Fibroblast of mammary gland (primary cell): Measurements from ENCODE around the gene PIAS1.

Experiments used
- DNase-seq: peaks from one replicate; pipeline ENCODE4 v3.0.0-alpha.2; 2010; ENCODE audit warnings: low read depth
- H3K4me3 ChIP-seq: 2 replicates; pipeline ENCODE4 v1.5.1; 2011; ENCODE audit warnings: low read depth, mild to moderate bottlenecking, low read length, moderate library complexity; ENCODE audit not compliant: control insufficient read depth
- TF ChIP-seq, protein P1 (sequence below): conservative IDR thresholded peaks from 2 replicates; pipeline ENCODE4 v1.5.1; 2011; ENCODE audit warnings: low read depth, low read length, inconsistent platforms; ENCODE audit not compliant: control insufficient read depth, insufficient read depth

PIAS1 gene

DNA sequence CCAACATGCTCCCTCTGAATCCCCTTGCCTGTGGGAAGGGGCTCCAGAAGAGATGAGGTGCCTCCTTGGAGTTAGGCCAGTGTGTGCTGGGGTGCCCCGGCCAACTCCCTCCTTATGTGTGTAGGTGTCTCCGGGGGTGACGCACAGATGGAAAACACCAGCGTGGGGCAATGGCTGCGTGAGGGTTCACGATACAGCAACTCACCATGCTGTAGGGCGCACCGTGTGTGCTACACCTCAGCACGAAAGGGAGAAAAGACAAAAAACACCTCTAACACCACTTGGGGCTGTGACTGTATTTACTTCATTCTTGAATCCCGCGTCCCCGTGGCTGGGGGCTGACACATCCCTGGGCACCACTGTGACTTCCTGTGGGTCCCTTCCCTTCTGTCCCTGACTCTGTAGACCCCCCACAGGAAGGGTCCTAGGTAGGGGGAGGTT, 152.6 kb downstream of the PIAS1 start:
- no peak for DNase-seq
- H3K4me3 ChIP-seq, result no peak overlapping the region
- TF ChIP-seq, protein P1, sequence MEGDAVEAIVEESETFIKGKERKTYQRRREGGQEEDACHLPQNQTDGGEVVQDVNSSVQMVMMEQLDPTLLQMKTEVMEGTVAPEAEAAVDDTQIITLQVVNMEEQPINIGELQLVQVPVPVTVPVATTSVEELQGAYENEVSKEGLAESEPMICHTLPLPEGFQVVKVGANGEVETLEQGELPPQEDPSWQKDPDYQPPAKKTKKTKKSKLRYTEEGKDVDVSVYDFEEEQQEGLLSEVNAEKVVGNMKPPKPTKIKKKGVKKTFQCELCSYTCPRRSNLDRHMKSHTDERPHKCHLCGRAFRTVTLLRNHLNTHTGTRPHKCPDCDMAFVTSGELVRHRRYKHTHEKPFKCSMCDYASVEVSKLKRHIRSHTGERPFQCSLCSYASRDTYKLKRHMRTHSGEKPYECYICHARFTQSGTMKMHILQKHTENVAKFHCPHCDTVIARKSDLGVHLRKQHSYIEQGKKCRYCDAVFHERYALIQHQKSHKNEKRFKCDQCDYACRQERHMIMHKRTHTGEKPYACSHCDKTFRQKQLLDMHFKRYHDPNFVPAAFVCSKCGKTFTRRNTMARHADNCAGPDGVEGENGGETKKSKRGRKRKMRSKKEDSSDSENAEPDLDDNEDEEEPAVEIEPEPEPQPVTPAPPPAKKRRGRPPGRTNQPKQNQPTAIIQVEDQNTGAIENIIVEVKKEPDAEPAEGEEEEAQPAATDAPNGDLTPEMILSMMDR, result no peak

DNA sequence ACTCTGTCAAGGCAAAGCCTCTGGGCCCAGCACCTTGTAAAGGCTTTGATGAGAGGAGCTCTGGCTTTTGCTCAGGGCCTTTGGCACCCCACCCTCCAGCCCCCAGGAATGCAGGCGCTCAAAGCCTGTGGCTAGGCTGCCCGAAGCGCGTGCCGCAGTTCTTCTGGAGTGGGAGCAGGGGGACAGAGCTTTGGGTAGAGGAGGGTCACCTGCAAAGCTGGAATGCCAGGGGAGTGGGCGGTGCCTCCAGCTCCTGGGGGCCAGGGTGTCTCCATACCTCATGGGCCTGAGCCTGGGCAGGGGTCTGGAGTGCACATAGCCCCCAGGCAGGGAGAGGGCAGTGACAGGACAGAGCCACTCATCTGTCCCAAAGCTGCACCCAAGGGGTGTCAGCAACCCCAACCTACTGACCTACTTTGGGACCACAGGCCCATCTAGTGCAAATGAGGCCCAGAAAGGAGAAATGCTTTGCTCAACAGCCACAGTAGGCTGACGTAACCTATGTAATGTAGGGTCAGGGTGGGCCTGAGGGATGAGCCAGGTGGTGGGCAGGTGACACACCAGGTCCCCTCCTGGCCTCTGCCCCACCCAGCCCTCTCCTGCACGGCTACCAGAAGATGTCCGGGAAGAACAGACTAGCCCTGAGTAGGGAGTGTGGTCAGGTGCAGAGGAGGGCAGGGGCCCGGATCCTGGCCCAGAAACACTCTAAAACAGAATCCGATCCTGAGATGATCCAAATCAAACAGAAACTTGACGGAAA, 153.2 kb downstream of the PIAS1 start:
- H3K4me3 ChIP-seq, result no peak overlapping the region
- no peak for DNase-seq
- TF ChIP-seq, protein P1, result no peak

DNA sequence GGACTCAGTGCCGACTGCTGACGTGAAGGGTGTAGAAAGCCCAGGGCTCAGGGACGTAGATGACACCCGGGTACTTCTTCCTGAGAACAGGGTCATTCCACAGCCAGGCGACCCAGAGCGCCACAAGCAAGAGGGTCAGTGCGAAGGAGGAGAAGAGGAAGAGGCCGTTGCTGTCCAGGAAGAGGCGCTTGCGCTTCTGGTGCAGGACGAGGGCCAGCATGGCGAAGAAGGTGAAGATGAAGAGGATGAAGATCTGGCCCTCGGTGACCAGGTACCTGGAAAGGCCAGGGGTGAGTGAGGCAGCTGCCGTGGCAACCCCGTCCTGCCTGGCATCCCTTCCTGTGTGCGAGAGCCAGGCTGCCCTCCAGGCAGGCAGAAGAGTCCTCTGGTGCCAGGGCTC, 154.0 kb downstream of the PIAS1 start:
- no peak for DNase-seq
- H3K4me3 ChIP-seq, result no peak overlapping the region
- TF ChIP-seq, protein P1, result no peak

DNA sequence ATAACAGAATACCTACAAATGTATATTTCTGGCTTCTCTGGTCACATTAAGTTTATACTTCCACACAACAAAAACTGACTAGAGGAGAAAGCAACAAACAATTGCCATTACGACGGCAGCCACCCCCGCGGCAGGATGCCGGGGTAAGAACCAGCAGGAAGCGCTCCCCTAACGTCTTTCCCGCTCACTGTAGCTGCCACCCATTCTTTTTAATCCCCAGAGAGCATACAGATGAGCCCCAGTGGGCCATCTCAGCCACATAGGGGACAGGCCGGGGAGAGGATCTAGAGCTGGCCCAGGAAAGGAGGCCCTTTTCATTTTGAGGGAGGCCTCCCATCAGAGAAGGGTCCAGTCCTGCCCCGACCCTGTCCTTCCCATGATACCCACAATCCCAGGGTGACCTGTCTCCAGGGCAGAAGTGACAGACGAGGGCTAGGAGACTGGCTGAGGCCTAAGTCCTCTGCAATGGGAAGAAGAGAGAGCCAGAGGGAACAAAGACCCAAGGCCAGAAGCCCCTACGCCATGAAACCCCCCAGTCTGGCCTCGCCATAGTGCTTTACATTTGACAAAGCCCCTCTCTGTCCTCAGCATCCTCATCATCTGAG, 154.6 kb downstream of the PIAS1 start:
- TF ChIP-seq, protein P1, result no peak
- DNase-seq, result no peak
- H3K4me3 ChIP-seq, result no peak overlapping the region

DNA sequence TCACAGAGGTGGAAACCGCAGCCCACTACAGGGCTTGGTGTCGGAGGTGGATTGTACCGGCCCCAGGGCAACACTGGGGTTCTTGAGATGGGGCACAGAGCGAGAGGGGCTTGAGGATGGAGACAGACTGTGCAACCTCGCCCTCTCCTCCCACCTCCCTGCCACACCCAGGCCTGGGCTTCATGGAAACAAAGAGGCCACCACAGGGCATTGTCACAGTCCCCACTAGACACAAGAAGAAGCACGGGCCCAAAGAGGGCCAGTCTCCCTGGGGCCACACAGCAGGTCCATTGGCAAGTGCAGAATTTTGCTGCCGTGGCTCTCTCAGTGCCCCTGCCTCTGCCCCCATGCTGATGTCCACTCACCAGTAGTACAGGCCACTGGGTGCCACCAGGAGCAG, 155.2 kb downstream of the PIAS1 start:
- DNase-seq, result no peak
- TF ChIP-seq, protein P1, result no peak
- no peak overlapping the region for H3K4me3 ChIP-seq

DNA sequence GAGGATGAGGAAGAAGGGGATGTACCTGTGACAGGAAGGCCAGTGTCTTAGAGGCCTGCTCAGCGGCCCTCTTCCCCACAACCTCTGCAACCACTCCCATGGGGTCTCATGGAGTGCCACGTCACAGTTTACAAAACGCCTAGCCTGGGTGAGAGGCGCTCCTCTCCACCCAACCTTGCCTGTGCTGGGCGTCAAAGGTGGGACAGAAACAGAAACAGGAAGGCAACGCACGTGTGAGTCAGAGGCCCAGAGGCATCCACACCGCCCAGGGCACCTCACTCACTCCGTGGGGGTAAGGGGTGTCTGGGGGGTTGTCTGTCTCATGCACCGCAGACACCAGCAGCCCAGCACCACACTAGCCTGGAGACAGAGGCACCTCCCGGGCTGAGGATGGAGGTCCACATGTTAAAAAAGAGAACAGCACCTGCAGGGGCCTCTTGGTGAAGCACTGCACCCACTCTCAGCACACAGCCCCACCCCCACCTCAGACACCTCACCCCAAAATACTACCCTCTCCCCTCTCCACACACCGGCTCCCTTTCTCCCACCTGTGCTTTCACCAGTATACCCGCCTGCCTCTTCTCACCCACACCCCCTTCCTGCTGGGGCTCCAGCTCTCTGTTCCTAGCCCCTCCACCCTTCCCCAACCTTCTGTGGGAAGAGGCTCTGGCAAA, 155.8 kb downstream of the PIAS1 start:
- DNase-seq, result no peak

More for the DNA sequence above, 155.8 kb downstream of the PIAS1 start:
- H3K4me3 ChIP-seq, result no peak overlapping the region
- TF ChIP-seq, protein P1, result no peak
